ENCODE measurements around the gene ASPG. TPM values are rescaled to one million over a fixed set of nuclear protein-coding genes. Genes with fewer than 3 reads are reported as not detected.

ASPG gene
- total RNA-seq, 1 experiment from 2014 or later: not detected

- DNase-seq (ENCODE audit: low read depth, low spot score): no peak
- no peak for ATAC-seq
- Histone ChIP-seq H3K36me3 (ENCODE audit: control insufficient read depth, insufficient read depth, low read length) (no peaks in the 10 kb centered on the region), H3K27ac (ENCODE audit: low read length) (no peak overlapping the region), H3K9me3 (ENCODE audit: control insufficient read depth, insufficient read depth, low read depth, low read length) (no peaks in the 10 kb centered on the region), H3K4me1 (ENCODE audit: control insufficient read depth, insufficient read depth, low read length) (no peaks in the 10 kb centered on the region), H3K27me3 (ENCODE audit: control insufficient read depth, insufficient read depth, low read length) (no peaks in the 10 kb centered on the region), H3K4me3 (ENCODE audit: low read depth in 2 of 2, low read length in 2 of 2) (no peak overlapping the region)
- intact Hi-C loops (cut with micrococcal nuclease; ENCODE audit: unreplicated experiment): loop anchor here (10.0 kb wide), 2 partner anchors 492 to 562 kb away; no protein-coding TSS in a partner anchor
- TF ChIP-seq POLR2AphosphoS5 (IDR thresholded peaks at IDR 0.05; ENCODE audit: low read depth, low read length): no peak
- no peak for TF ChIP-seq CTCF (IDR thresholded peaks at IDR 0.05)
- TF ChIP-seq SIN3A (IDR thresholded peaks at IDR 0.05; ENCODE audit: borderline replicate concordance, insufficient read depth, low read depth, low read length): no peak
- TF ChIP-seq TCF7L2 (IDR thresholded peaks at IDR 0.05; ENCODE audit: low read depth, low read length): no peak
- TF ChIP-seq REST (IDR thresholded peaks at IDR 0.05; ENCODE audit: insufficient read depth in 1 of 2, low read depth in 2 of 2, low read length in 1 of 2): no peak
- in situ Hi-C loops (cut with HindIII; ENCODE audit: low pct_unique_long_range_greater_than_20kb, low sequenced_read_pairs): no loop called here
- POLR2A ChIA-PET: no interaction called here
- CTCF ChIA-PET: interaction anchor here (0.5 kb wide), 1 partner anchor 352 kb away, joined by 5 read pairs; no protein-coding TSS in a partner anchor
- no TSS peak for BruUV-seq (replicated peaks)
These were observed 12.9 kb upstream of the ASPG start for GRCh38 chr14:104072586-104072985.

GRCh38 chr14:104073764-104074163, 11.7 kb upstream of the ASPG start:
- intact Hi-C loops (cut with micrococcal nuclease; ENCODE audit: unreplicated experiment): loop anchor here (10.0 kb wide), 2 partner anchors 491 to 561 kb away; no protein-coding TSS in a partner anchor
- CTCF ChIA-PET: no interaction called here
- Histone ChIP-seq H3K27ac (ENCODE audit: low read length) (no peak overlapping the region), H3K4me1 (ENCODE audit: control insufficient read depth, insufficient read depth, low read length) (0 out of 2 replicates have a peak, but pooled peaks cover 3% of the 10 kb centered on the region), H3K36me3 (ENCODE audit: control insufficient read depth, insufficient read depth, low read length) (no peaks in the 10 kb centered on the region), H3K27me3 (ENCODE audit: control insufficient read depth, insufficient read depth, low read length) (no peaks in the 10 kb centered on the region), H3K4me3 (ENCODE audit: low read depth in 2 of 2, low read length in 2 of 2) (no peak overlapping the region), H3K9me3 (ENCODE audit: control insufficient read depth, insufficient read depth, low read depth, low read length) (no peaks in the 10 kb centered on the region)
- POLR2A ChIA-PET: no interaction called here
- in situ Hi-C loops (cut with HindIII; ENCODE audit: low pct_unique_long_range_greater_than_20kb, low sequenced_read_pairs): no loop called here
- ATAC-seq (no peak), DNase-seq (ENCODE audit: low read depth, low spot score) (no peak)
- TF ChIP-seq CTCF (IDR thresholded peaks at IDR 0.05): no peak
- TF ChIP-seq POLR2AphosphoS5 (IDR thresholded peaks at IDR 0.05; ENCODE audit: low read depth, low read length): no peak
- no peak for TF ChIP-seq SIN3A (IDR thresholded peaks at IDR 0.05; ENCODE audit: borderline replicate concordance, insufficient read depth, low read depth, low read length)
- TF ChIP-seq REST (IDR thresholded peaks at IDR 0.05; ENCODE audit: insufficient read depth in 1 of 2, low read depth in 2 of 2, low read length in 1 of 2): no peak
- TF ChIP-seq TCF7L2 (IDR thresholded peaks at IDR 0.05; ENCODE audit: low read depth, low read length): no peak
- BruUV-seq (replicated peaks): no TSS peak

Measured in Panc1 (cell line).